Tongue (tissue), 3 donors: ENCODE measurements around the gene WIZ. TPM values are rescaled to one million over a fixed set of nuclear protein-coding genes. Genes with fewer than 3 reads are reported as not detected.

Experiments used
- DNase-seq: peaks from one replicate; pipeline ENCODE4 v3.0.0-alpha.2; 2015
- small RNA-seq: library from RNA; depleted of rRNA; stranded (forward); fragments of <200 nt; gene quantifications from one replicate; pipeline ENCODE3, GENCODE V24; 2014; ENCODE audit warnings: low replicate concordance
- total RNA-seq: library from RNA; depleted of rRNA; stranded (reverse); fragments of >200 nt; gene quantifications from one replicate; pipeline ENCODE4 v1.2.3, GENCODE V29; 2014

The WIZ gene
- total RNA-seq, 1 donor from 2014 or later: 13.4 TPM

GRCh38 chr19:15373644-15374043, 76.1 kb downstream of the WIZ start:
- no peak for DNase-seq

GRCh38 chr19:15372891-15373301, 76.9 kb downstream of the WIZ start:
- no peak for DNase-seq

- no peak for DNase-seq
Measured at GRCh38 chr19:15372470-15372869, 77.3 kb downstream of the WIZ start.

- no peak for DNase-seq
Measured at GRCh38 chr19:15371786-15372380, 77.9 kb downstream of the WIZ start.

GRCh38 chr19:15371119-15371518, 78.6 kb downstream of the WIZ start:
- DNase-seq: no peak

Small RNAs within 50 kb of the gene (small RNA-seq; reads per million reads assigned to genes)
- gene MIR1470: not detected

Other genes starting within 250 kb of the WIZ start
- 163 TPM for gene NOTCH3, start 249.0 kb downstream of the WIZ start, total RNA-seq
- 2.3 TPM for gene EPHX3, start 217.5 kb downstream of the WIZ start, total RNA-seq
- gene BRD4, start 117.4 kb downstream of the WIZ start, total RNA-seq: 34.6 TPM
- 27.1 TPM for gene AKAP8, start 70.2 kb downstream of the WIZ start, total RNA-seq
- gene AKAP8L, start 31.0 kb downstream of the WIZ start, total RNA-seq: 65.4 TPM
- 0.51 TPM for gene RASAL3, start 14.6 kb upstream of the WIZ start, total RNA-seq
- gene PGLYRP2, start 29.5 kb upstream of the WIZ start, total RNA-seq: not detected
- not detected for gene CYP4F22, start 58.6 kb upstream of the WIZ start, total RNA-seq
- not detected for gene CYP4F8, start 165.3 kb upstream of the WIZ start, total RNA-seq
- 1.4 TPM for gene CYP4F3, start 190.9 kb upstream of the WIZ start, total RNA-seq
- 25.2 TPM for gene CYP4F12, start 223.1 kb upstream of the WIZ start, total RNA-seq